ENCODE data around the gene SIK2.

Gene SIK2

GRCh38 chr11:111659201-111660115 lies 57.2 kb downstream of the SIK2 start:
- no peak for DNase-seq (ENCODE audit: low spot score)

- no peak for DNase-seq (ENCODE audit: low spot score)
These were observed 58.6 kb downstream of the SIK2 start for GRCh38 chr11:111660822-111661221.

- no peak for DNase-seq (ENCODE audit: low spot score)
These were observed 61.6 kb downstream of the SIK2 start for GRCh38 chr11:111663820-111664219.

- peak; percentile 31 for DNase-seq (ENCODE audit: low spot score)
These were observed 63.5 kb downstream of the SIK2 start for GRCh38 chr11:111665777-111666176.

GRCh38 chr11:111668980-111669379 lies 66.7 kb downstream of the SIK2 start:
- no peak for DNase-seq (ENCODE audit: low spot score)

GRCh38 chr11:111671383-111671782 lies 69.1 kb downstream of the SIK2 start:
- no peak for DNase-seq (ENCODE audit: low spot score)

GRCh38 chr11:111672949-111673348 lies 70.7 kb downstream of the SIK2 start:
- DNase-seq (ENCODE audit: low spot score), result no peak

GRCh38 chr11:111674941-111675340 lies 72.7 kb downstream of the SIK2 start:
- DNase-seq (ENCODE audit: low spot score), result no peak

- no peak for DNase-seq (ENCODE audit: low spot score)
These were observed 73.6 kb downstream of the SIK2 start for GRCh38 chr11:111675891-111676290.

GRCh38 chr11:111676878-111677585 lies 74.8 kb downstream of the SIK2 start:
- DNase-seq (ENCODE audit: low spot score), result peak; percentile 31

GRCh38 chr11:111680486-111681175 lies 78.4 kb downstream of the SIK2 start:
- no peak for DNase-seq (ENCODE audit: low spot score)

- DNase-seq (ENCODE audit: low spot score), result no peak
These were observed 81.6 kb downstream of the SIK2 start for GRCh38 chr11:111683806-111684205.

GRCh38 chr11:111684251-111684650 lies 82.0 kb downstream of the SIK2 start:
- no peak for DNase-seq (ENCODE audit: low spot score)

GRCh38 chr11:111688013-111688412 lies 85.8 kb downstream of the SIK2 start:
- DNase-seq (ENCODE audit: low spot score), result no peak

- no peak for DNase-seq (ENCODE audit: low spot score)
These were observed 88.9 kb downstream of the SIK2 start for GRCh38 chr11:111691176-111691575.

GRCh38 chr11:111691741-111692140 lies 89.5 kb downstream of the SIK2 start:
- no peak for DNase-seq (ENCODE audit: low spot score)

GRCh38 chr11:111693224-111693937 lies 91.1 kb downstream of the SIK2 start:
- DNase-seq (ENCODE audit: low spot score), result no peak

GRCh38 chr11:111694851-111695250 lies 92.6 kb downstream of the SIK2 start:
- peak; percentile 53 for DNase-seq (ENCODE audit: low spot score)

GRCh38 chr11:111696556-111696955 lies 94.3 kb downstream of the SIK2 start:
- DNase-seq (ENCODE audit: low spot score), result peak; percentile 41

GRCh38 chr11:111697933-111698371 lies 95.7 kb downstream of the SIK2 start:
- DNase-seq (ENCODE audit: low spot score), result no peak

- DNase-seq (ENCODE audit: low spot score), result no peak
These were observed 96.8 kb downstream of the SIK2 start for GRCh38 chr11:111698852-111699559.
